ENCODE measurements around the gene TENM4.

DNA sequence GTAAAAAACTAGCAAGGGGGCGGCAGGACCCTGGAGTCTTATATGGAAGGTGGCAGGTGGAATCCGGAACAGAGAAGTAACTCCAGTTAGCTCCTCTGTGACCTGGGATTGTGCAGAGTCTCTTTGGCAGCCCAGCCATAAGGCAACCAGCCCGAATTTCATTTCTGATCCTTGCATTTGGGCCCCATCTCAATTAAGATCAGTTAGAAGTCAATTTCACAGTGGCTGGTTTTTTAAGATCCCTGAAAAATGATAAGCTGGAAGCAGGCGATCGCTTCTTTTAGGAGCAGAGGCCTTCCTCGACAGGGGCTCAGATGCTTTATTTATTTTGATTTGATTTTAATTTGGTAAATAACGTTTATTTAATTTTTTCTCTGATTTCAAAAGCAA, 199.0 kb downstream of the TENM4 start:
- no peak for TF ChIP-seq CBX5 (IDR thresholded peaks at IDR 0.05; ENCODE audit: low read depth, low read length)
- TF ChIP-seq EP300 (IDR thresholded peaks at IDR 0.05; ENCODE audit: borderline replicate concordance in 1 of 2, low read depth in 2 of 2, low read length in 2 of 2): no peak
- no peak for TF ChIP-seq POLR2AphosphoS5 (IDR thresholded peaks at IDR 0.05; ENCODE audit: low read depth, low read length)
- no peak for TF ChIP-seq ZNF274 (IDR thresholded peaks at IDR 0.05; ENCODE audit: borderline replicate concordance, extremely low read depth, low read length)
- TF ChIP-seq POLR2A (IDR thresholded peaks at IDR 0.05; ENCODE audit: control extremely low read depth in 1 of 2, low read depth in 2 of 2, low read length in 2 of 2): no peak
- TF ChIP-seq, protein P1, sequence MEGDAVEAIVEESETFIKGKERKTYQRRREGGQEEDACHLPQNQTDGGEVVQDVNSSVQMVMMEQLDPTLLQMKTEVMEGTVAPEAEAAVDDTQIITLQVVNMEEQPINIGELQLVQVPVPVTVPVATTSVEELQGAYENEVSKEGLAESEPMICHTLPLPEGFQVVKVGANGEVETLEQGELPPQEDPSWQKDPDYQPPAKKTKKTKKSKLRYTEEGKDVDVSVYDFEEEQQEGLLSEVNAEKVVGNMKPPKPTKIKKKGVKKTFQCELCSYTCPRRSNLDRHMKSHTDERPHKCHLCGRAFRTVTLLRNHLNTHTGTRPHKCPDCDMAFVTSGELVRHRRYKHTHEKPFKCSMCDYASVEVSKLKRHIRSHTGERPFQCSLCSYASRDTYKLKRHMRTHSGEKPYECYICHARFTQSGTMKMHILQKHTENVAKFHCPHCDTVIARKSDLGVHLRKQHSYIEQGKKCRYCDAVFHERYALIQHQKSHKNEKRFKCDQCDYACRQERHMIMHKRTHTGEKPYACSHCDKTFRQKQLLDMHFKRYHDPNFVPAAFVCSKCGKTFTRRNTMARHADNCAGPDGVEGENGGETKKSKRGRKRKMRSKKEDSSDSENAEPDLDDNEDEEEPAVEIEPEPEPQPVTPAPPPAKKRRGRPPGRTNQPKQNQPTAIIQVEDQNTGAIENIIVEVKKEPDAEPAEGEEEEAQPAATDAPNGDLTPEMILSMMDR (IDR thresholded peaks at IDR 0.05; ENCODE audit: control extremely low read depth in 1 of 3, insufficient read depth in 1 of 3, low read depth in 1 of 3, low read length in 3 of 3): no peak
- TF ChIP-seq CEBPB (IDR thresholded peaks at IDR 0.05; ENCODE audit: low read depth, low read length): no peak
- TF ChIP-seq CHD1 (IDR thresholded peaks at IDR 0.05; ENCODE audit: low read depth, low read length): no peak
- TF ChIP-seq, protein P2, sequence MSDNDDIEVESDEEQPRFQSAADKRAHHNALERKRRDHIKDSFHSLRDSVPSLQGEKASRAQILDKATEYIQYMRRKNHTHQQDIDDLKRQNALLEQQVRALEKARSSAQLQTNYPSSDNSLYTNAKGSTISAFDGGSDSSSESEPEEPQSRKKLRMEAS (IDR thresholded peaks at IDR 0.05): no peak
- TF ChIP-seq EZH2 (IDR thresholded peaks at IDR 0.05; ENCODE audit: low read depth, low read length, severe bottlenecking): no peak
